HepG2 (cell line): ENCODE data around the gene CEBPA. TPM values are rescaled to one million over a fixed set of nuclear protein-coding genes. Genes with fewer than 3 reads are reported as not detected.

Source experiments
- ARNT2 ChIP-seq: sonication (generic); formaldehyde crosslinking; IDR thresholded peaks from 2 replicates; pipeline ENCODE4 v1.8.0; 2022; ENCODE audit warnings: mild to moderate bottlenecking, low read depth, missing genetic modification reagents, moderate library complexity
- DBP ChIP-seq: sonication (generic); formaldehyde crosslinking; IDR thresholded peaks from 2 replicates; pipeline ENCODE4 v1.4.0; 2020; ENCODE audit warnings: missing genetic modification reagents; ENCODE audit errors: not compliant biosample characterization
- GTF2F1 ChIP-seq: fragments of 150-350 bp; IDR thresholded peaks from 2 replicates; pipeline ENCODE4 v1.6.1; 2014; ENCODE audit warnings: low read length
- IKZF5 ChIP-seq: IDR thresholded peaks from 2 replicates; pipeline ENCODE4 v1.6.1; 2018; ENCODE audit warnings: missing genetic modification reagents, mild to moderate bottlenecking, missing compliant biosample characterization
- KAT7 ChIP-seq: IDR thresholded peaks from 2 replicates; pipeline ENCODE4 v1.6.1; 2018; ENCODE audit warnings: borderline replicate concordance, missing compliant biosample characterization
- KLF16 ChIP-seq, 2 experiments: sonication (generic) in 1 of 2; formaldehyde crosslinking in 1 of 2; IDR thresholded peaks; 2 replicates each; pipeline versions ENCODE4 v1.6.1 to v1.8.0; 2016 to 2023; ENCODE audit warnings: missing genetic modification reagents in 2 of 2, missing compliant biosample characterization in 1 of 2
- PAXIP1 ChIP-seq: sonication (generic); formaldehyde crosslinking; conservative IDR thresholded peaks from 2 replicates; pipeline ENCODE4 v1.4.0; 2020; ENCODE audit warnings: mild to moderate bottlenecking, missing genetic modification reagents, moderate library complexity
- PBX2 ChIP-seq: IDR thresholded peaks from 2 replicates; pipeline ENCODE4 v1.6.1; 2016; ENCODE audit warnings: control low read depth
- SRF ChIP-seq: IDR thresholded peaks from 2 replicates; pipeline ENCODE4 v1.6.1; 2011; ENCODE audit warnings: mild to moderate bottlenecking, low read depth, low read length, moderate library complexity
- THRA ChIP-seq: sonication (generic); formaldehyde crosslinking; IDR thresholded peaks from 2 replicates; pipeline ENCODE4 v1.4.0; 2020; ENCODE audit warnings: missing genetic modification reagents, borderline replicate concordance
- TRIM24 ChIP-seq: sonication (generic); formaldehyde crosslinking; IDR thresholded peaks from 2 replicates; pipeline ENCODE4 v1.8.0; 2022; ENCODE audit warnings: mild to moderate bottlenecking, missing genetic modification reagents
- ZBTB33 ChIP-seq: sonication (generic); formaldehyde crosslinking; IDR thresholded peaks from 2 replicates; pipeline ENCODE4 v1.4.0; 2020; ENCODE audit warnings: missing genetic modification reagents
- ZFYVE20 ChIP-seq: sonication (generic); formaldehyde crosslinking; IDR thresholded peaks from 2 replicates; pipeline ENCODE4 v1.8.0; 2023; ENCODE audit warnings: low read depth, mild to moderate bottlenecking, moderate library complexity, missing genetic modification reagents, borderline replicate concordance
- ZNF232 ChIP-seq: sonication (generic); formaldehyde crosslinking; IDR thresholded peaks from 2 replicates; pipeline ENCODE4 v1.4.0; 2020; ENCODE audit warnings: missing genetic modification reagents, borderline replicate concordance
- ZNF296 ChIP-seq: sonication (generic); formaldehyde crosslinking; conservative IDR thresholded peaks from 2 replicates; pipeline ENCODE4 v1.5.0; 2020; ENCODE audit warnings: mild to moderate bottlenecking, missing genetic modification reagents
- ZNF614 ChIP-seq: IDR thresholded peaks from 2 replicates; pipeline ENCODE4 v1.6.1; 2018; ENCODE audit warnings: missing biosample characterization, missing genetic modification reagents, inconsistent platforms, borderline replicate concordance
- ZNF615 ChIP-seq: sonication (generic); formaldehyde crosslinking; IDR thresholded peaks from 2 replicates; pipeline ENCODE4 v1.5.0; 2020; ENCODE audit warnings: mild to moderate bottlenecking, missing genetic modification reagents, borderline replicate concordance
- ZSCAN31 ChIP-seq: sonication (generic); formaldehyde crosslinking; IDR thresholded peaks from 2 replicates; pipeline ENCODE4 v1.5.0; 2020; ENCODE audit warnings: low read depth, mild to moderate bottlenecking, missing genetic modification reagents
- polyA plus RNA-seq, 8 experiments: library from polyadenylated mRNA; depleted of rRNA in 3 of 8; stranded (reverse) in 7 of 8; unstranded in 1 of 8; fragments of >200 nt; fragmentation: Illumina TruSeq in 4 of 8; extraction: Trizol in 4 of 8; gene quantifications; 2 replicates each; pipeline versions ENCODE4 v1.2.1 to v1.2.3, GENCODE V29; 2011 to 2016; ENCODE audit warnings: low read depth in 4 of 8, missing spikeins in 1 of 8, mixed read lengths in 1 of 8; ENCODE audit not compliant: insufficient read depth in 1 of 8
- total RNA-seq, 5 experiments: library from RNA; depleted of rRNA; stranded (reverse); fragments of >200 nt; fragmentation: Illumina TruSeq; extraction: Trizol; gene quantifications; 2 replicates each; pipeline ENCODE4 v1.2.3, GENCODE V29; 2016; ENCODE audit warnings: low read depth in 1 of 5

Gene CEBPA
- total and polyA plus RNA-seq, 2 of the 13 experiments (the other 11 are each of a cell fraction or from before 2014, with no cell fraction given), result 24.8 to 103 TPM

GRCh38 chr19:33278403-33279269, 23.7 kb downstream of the CEBPA start (continued):
- TF ChIP-seq IKZF5 (CRISPR knock-in tag) (no peak; the same call in 1 of the 2 replicates), ZNF614 (CRISPR knock-in tag) (0 out of 2 replicates have a peak, but pooled peaks have one; percentile 42), KAT7 (no peak), DBP (CRISPR knock-in tag) (no peak), PAXIP1 (CRISPR knock-in tag) (peak; percentile 91), ZBTB33 (CRISPR knock-in tag) (peak; percentile 9; the same call in 1 of the 2 replicates), ZSCAN31 (CRISPR knock-in tag) (peak; percentile 56; the same call in 1 of the 2 replicates), ZNF615 (no peak), THRA (CRISPR knock-in tag) (peak; percentile 89), TRIM24 (CRISPR knock-in tag) (no peak), GTF2F1 (no peak), ZFYVE20 (CRISPR knock-in tag) (no peak), SRF (no peak), PBX2 (CRISPR knock-in tag) (no peak), ZNF232 (CRISPR knock-in tag) (no peak; the same call in 1 of the 2 replicates), ARNT2 (CRISPR knock-in tag) (no peak), ZNF296 (CRISPR knock-in tag) (peak; percentile 55), KLF16 (CRISPR knock-in tag; IDR thresholded peaks at IDR 0.05) (no peak)
